Testis (tissue), 3 donors: ENCODE results near the gene GRK5. TPM values are rescaled to one million over a fixed set of nuclear protein-coding genes. Genes with fewer than 3 reads are reported as not detected.
"Not testable (repeated sequence)": the region's sequence is repeated elsewhere in the genome, so short reads cannot be mapped to it uniquely, and the experiment has no call there.

Experiments
- DNase-seq: peaks from one replicate; pipeline ENCODE4 v3.0.0-alpha.2; 2019
- H3K27ac ChIP-seq, 2 donors: fragments of 200-600 bp; sonication (generic); one replicate each; pipeline ENCODE4 v1.5.1; 2019
- H3K27me3 ChIP-seq: fragments of 200-600 bp; sonication (generic); one replicate; pipeline ENCODE4 v1.5.1; 2019
- H3K36me3 ChIP-seq: fragments of 200-600 bp; sonication (generic); one replicate; pipeline ENCODE4 v1.5.1; 2017; ENCODE audit warnings: low read depth; ENCODE audit errors: missing control alignments
- H3K4me1 ChIP-seq: fragments of 200-600 bp; sonication (generic); one replicate; pipeline ENCODE4 v1.5.1; 2019
- H3K4me3 ChIP-seq, 2 donors: fragments of 200-600 bp; sonication (generic); one replicate each; pipeline ENCODE4 v1.5.1; 2017 to 2019
- H3K9me3 ChIP-seq: fragments of 200-600 bp; sonication (generic); one replicate; pipeline ENCODE4 v1.5.1; 2017
- POLR2A ChIP-seq: fragments of 450-650 bp; IDR thresholded peaks from one replicate; pipeline ENCODE4 v1.6.1; 2017; ENCODE audit warnings: antibody characterized with exemption, mild to moderate bottlenecking, moderate library complexity
- WGBS, 2 donors: methylation state at CpG; one replicate each; pipeline ENCODE4 v1.1.5; 2018; 5-methylcytosine and 5-hydroxymethylcytosine counted together
- intact Hi-C: fragments of 100-400 bp; cut with DNase I; formaldehyde crosslinking; loops from one replicate; pipeline ENCODE4 v1.15.1; 2023; ENCODE audit warnings: low total_unique reads
- polyA plus RNA-seq: library from polyadenylated mRNA; stranded (reverse); fragments of 350-450 nt; fragmentation: Illumina TruSeq; extraction: RNeasy Lipid Tissue Mini Kit (QIAGEN cat#74804); gene quantifications from one replicate; pipeline ENCODE4 v1.2.3, GENCODE V29; 2014; ENCODE audit warnings: low read depth, low replicate concordance; ENCODE audit not compliant: insufficient read depth
- total RNA-seq, 2 donors: library from RNA; depleted of rRNA; stranded (reverse); fragments of >200 nt; gene quantifications; one replicate each; pipeline ENCODE4 v1.2.3, GENCODE V29; 2016
- TF ChIP-seq, protein P1 (sequence below), 3 experiments: fragments of 450-650 bp in 2 of 3; fragments of 200-600 bp in 1 of 3; sonication (generic) in 1 of 3; IDR thresholded peaks; one replicate each; pipeline ENCODE4 v1.5.1; 2016 to 2019; ENCODE audit warnings: antibody characterized with exemption in 3 of 3, mild to moderate bottlenecking in 2 of 3, moderate library complexity in 1 of 3

The GRK5 gene
- total and polyA plus RNA-seq, 3 donors from 2014 or later = 4.5 to 10.3 (median 5.5) TPM

GRCh38 chr10:119429771-119430170 lies 222.4 kb downstream of the GRK5 start:
- Histone ChIP-seq H3K9me3 (no peaks in the 10 kb centered on the region), H3K4me3 (no peak overlapping the region), H3K27ac (no peak overlapping the region), H3K4me1 (no peaks in the 10 kb centered on the region), H3K36me3 (no peaks in the 10 kb centered on the region), H3K27me3 (no peaks in the 10 kb centered on the region)
- WGBS, 2 donors = 93% methylated on average over 6 to 8 of the region's 8 CpGs
- TF ChIP-seq POLR2A = no peak
- TF ChIP-seq, protein P1, sequence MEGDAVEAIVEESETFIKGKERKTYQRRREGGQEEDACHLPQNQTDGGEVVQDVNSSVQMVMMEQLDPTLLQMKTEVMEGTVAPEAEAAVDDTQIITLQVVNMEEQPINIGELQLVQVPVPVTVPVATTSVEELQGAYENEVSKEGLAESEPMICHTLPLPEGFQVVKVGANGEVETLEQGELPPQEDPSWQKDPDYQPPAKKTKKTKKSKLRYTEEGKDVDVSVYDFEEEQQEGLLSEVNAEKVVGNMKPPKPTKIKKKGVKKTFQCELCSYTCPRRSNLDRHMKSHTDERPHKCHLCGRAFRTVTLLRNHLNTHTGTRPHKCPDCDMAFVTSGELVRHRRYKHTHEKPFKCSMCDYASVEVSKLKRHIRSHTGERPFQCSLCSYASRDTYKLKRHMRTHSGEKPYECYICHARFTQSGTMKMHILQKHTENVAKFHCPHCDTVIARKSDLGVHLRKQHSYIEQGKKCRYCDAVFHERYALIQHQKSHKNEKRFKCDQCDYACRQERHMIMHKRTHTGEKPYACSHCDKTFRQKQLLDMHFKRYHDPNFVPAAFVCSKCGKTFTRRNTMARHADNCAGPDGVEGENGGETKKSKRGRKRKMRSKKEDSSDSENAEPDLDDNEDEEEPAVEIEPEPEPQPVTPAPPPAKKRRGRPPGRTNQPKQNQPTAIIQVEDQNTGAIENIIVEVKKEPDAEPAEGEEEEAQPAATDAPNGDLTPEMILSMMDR (IDR thresholded peaks at IDR 0.05) = no peak
- intact Hi-C loops = no loop called here
- DNase-seq = no peak

- Histone ChIP-seq H3K27ac (no peak overlapping the region), H3K4me1 (no peaks in the 10 kb centered on the region), H3K27me3 (no peaks in the 10 kb centered on the region), H3K36me3 (no peaks in the 10 kb centered on the region), H3K9me3 (no peaks in the 10 kb centered on the region), H3K4me3 (no peak overlapping the region)
- 89 to 95% methylated on average over 11 to 22 of the region's 22 CpGs for WGBS, 2 donors
- no peak for TF ChIP-seq POLR2A
- TF ChIP-seq, protein P1 (IDR thresholded peaks at IDR 0.05) = no peak
- no peak for DNase-seq
- intact Hi-C loops = no loop called here
Observed at GRCh38 chr10:119431034-119431772, 223.8 kb downstream of the GRK5 start.

GRCh38 chr10:119431773-119432135 lies 224.4 kb downstream of the GRK5 start:
- no peaks in the 10 kb centered on the region for H3K4me1 ChIP-seq
- intact Hi-C loops = no loop called here
- no peak for DNase-seq
- H3K4me3 ChIP-seq = no peak overlapping the region
- no peaks in the 10 kb centered on the region for H3K27me3 ChIP-seq
- TF ChIP-seq, protein P1 (IDR thresholded peaks at IDR 0.05) = no peak
- TF ChIP-seq POLR2A = no peak
- H3K9me3 ChIP-seq = no peaks in the 10 kb centered on the region
- no peak overlapping the region for H3K27ac ChIP-seq
- WGBS, 2 donors = 95 to 100% methylated on average over 3 of the region's 3 CpGs
- H3K36me3 ChIP-seq = no peaks in the 10 kb centered on the region

DNA sequence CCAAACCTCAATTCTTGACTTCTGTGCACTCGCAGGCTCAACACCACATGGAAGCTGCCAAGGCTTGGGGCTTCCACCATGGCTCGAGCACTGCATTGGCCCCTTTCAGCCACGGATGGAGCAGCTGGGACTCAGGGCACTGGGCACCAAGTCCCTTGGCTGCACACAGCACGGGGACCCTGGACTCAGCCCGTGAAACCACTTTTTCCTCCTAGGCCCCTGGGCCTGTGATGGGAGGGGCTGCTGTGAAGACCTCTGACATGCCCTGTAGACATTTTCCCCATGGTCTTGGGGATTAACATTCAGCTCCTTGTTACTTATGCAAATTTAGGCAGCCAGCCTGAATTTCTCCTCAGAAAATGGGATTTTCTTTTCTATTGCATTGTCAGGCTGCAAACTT lies 227.6 kb downstream of the GRK5 start:
- WGBS, 2 donors = 97 to 99% methylated on average over 5 of the region's 5 CpGs
- H3K27ac ChIP-seq, H3K27me3 ChIP-seq, H3K9me3 ChIP-seq, intact Hi-C loops, DNase-seq, H3K36me3 ChIP-seq, H3K4me1 ChIP-seq, H3K4me3 ChIP-seq: not testable (repeated sequence)

- H3K9me3 ChIP-seq = no peaks in the 10 kb centered on the region
- TF ChIP-seq, protein P1 (IDR thresholded peaks at IDR 0.05) = no peak
- no peak for TF ChIP-seq POLR2A
- no peaks in the 10 kb centered on the region for H3K36me3 ChIP-seq
- no peak overlapping the region for H3K4me3 ChIP-seq
- 95 to 97% methylated on average over 2 of the region's 2 CpGs for WGBS, 2 donors
- no peaks in the 10 kb centered on the region for H3K27me3 ChIP-seq
- H3K27ac ChIP-seq = no peak overlapping the region
- DNase-seq = no peak
- intact Hi-C loops = no loop called here
- H3K4me1 ChIP-seq = peaks cover 4% of the 10 kb centered on the region
Observed at GRCh38 chr10:119438717-119439116, 231.3 kb downstream of the GRK5 start.
